SK-N-SH treated with all-trans-retinoic acid at 6 μM for 48 hours (cell line): ENCODE measurements around the gene KNDC1.

Source experiments
- ATAC-seq: fragments of 200-7000 bp; cut with Tn5 transposase; 3 replicates; pipeline ENCODE4 v1.9.1; 2020; ENCODE audit warnings: mild to moderate bottlenecking, moderate library complexity
- ARNTL ChIP-seq: fragments of 450-650 bp; formaldehyde crosslinking; IDR thresholded peaks from 2 replicates; pipeline ENCODE4 v1.5.0; 2020; ENCODE audit warnings: low read depth, mild to moderate bottlenecking, moderate library complexity, borderline replicate concordance
- BACH2 ChIP-seq: fragments of 250-450 bp; sonication (Bioruptor Pico); IDR thresholded peaks from 2 replicates; pipeline ENCODE4 v1.9.0; 2021; ENCODE audit warnings: mild to moderate bottlenecking, borderline replicate concordance
- CREB5 ChIP-seq: fragments of 250-450 bp; sonication (Bioruptor Pico); IDR thresholded peaks from 2 replicates; pipeline ENCODE4 v1.5.1; 2020; ENCODE audit warnings: low read depth, mild to moderate bottlenecking, moderate library complexity
- CSDC2 ChIP-seq: fragments of 250-450 bp; sonication (Bioruptor Pico); IDR thresholded peaks from 2 replicates; pipeline ENCODE4 v1.5.0; 2020; ENCODE audit warnings: mild to moderate bottlenecking, moderate library complexity
- ISL1 ChIP-seq: fragments of 250-450 bp; sonication (Bioruptor Pico); IDR thresholded peaks from 2 replicates; pipeline ENCODE4 v2.1.2; 2022; ENCODE audit warnings: mild to moderate bottlenecking, moderate library complexity
- OSR1 ChIP-seq: fragments of 250-450 bp; sonication (Bioruptor Pico); IDR thresholded peaks from 2 replicates; pipeline ENCODE4 v1.8.0; 2022; ENCODE audit warnings: moderate library complexity, mild to moderate bottlenecking, inconsistent platforms
- PATZ1 ChIP-seq: fragments of 250-450 bp; sonication (Bioruptor Pico); IDR thresholded peaks from 2 replicates; pipeline ENCODE4 v1.8.0; 2020; ENCODE audit warnings: mild to moderate bottlenecking, moderate library complexity, borderline replicate concordance
- POU6F1 ChIP-seq: fragments of 250-450 bp; sonication (Bioruptor Pico); IDR thresholded peaks from 2 replicates; pipeline ENCODE4 v1.8.0; 2021; ENCODE audit warnings: low read depth, mild to moderate bottlenecking, moderate library complexity, borderline replicate concordance
- PPARA ChIP-seq: fragments of 250-450 bp; sonication (Bioruptor Pico); IDR thresholded peaks from 2 replicates; pipeline ENCODE4 v1.5.0; 2020; ENCODE audit warnings: mild to moderate bottlenecking, borderline replicate concordance
- TOX ChIP-seq: fragments of 250-450 bp; sonication (Bioruptor Pico); IDR thresholded peaks from 2 replicates; pipeline ENCODE4 v1.8.0; 2021; ENCODE audit warnings: mild to moderate bottlenecking, moderate library complexity, borderline replicate concordance
- TSHZ2 ChIP-seq: fragments of 250-450 bp; sonication (Bioruptor Pico); IDR thresholded peaks from 2 replicates; pipeline ENCODE4 v1.5.0; 2020; ENCODE audit warnings: mild to moderate bottlenecking, moderate library complexity
- ZC3H10 ChIP-seq: fragments of 250-450 bp; sonication (Bioruptor Pico); IDR thresholded peaks from 2 replicates; pipeline ENCODE4 v1.5.1; 2021; ENCODE audit warnings: mild to moderate bottlenecking, moderate library complexity
- ZFP3 ChIP-seq: fragments of 250-450 bp; sonication (Bioruptor Pico); IDR thresholded peaks from 2 replicates; pipeline ENCODE4 v1.5.0; 2020; ENCODE audit warnings: mild to moderate bottlenecking, moderate library complexity
- ZNF565 ChIP-seq: fragments of 450-650 bp; formaldehyde crosslinking; conservative IDR thresholded peaks from 2 replicates; pipeline ENCODE4 v1.5.0; 2020; ENCODE audit warnings: low read depth, mild to moderate bottlenecking, moderate library complexity
- ZNF70 ChIP-seq: fragments of 450-650 bp; formaldehyde crosslinking; IDR thresholded peaks from 2 replicates; pipeline ENCODE4 v1.5.0; 2020; ENCODE audit warnings: mild to moderate bottlenecking, moderate library complexity
- ZNF8 ChIP-seq: fragments of 450-650 bp; formaldehyde crosslinking; IDR thresholded peaks from 2 replicates; pipeline ENCODE4 v1.5.0; 2020; ENCODE audit warnings: mild to moderate bottlenecking, moderate library complexity

KNDC1 gene

GRCh38 chr10:133258066-133258817, 98.2 kb downstream of the KNDC1 start:
- ATAC-seq: no peak
- TF ChIP-seq BACH2 (CRISPR knock-in tag) (no peak), ZNF8 (no peak), ZFP3 (CRISPR knock-in tag) (no peak), TOX (CRISPR knock-in tag) (no peak), ARNTL (CRISPR knock-in tag) (no peak), ZC3H10 (CRISPR knock-in tag) (no peak), ISL1 (CRISPR knock-in tag) (no peak), ZNF70 (CRISPR knock-in tag) (no peak), PPARA (CRISPR knock-in tag) (no peak), POU6F1 (CRISPR knock-in tag) (no peak), TSHZ2 (CRISPR knock-in tag) (no peak), CREB5 (CRISPR knock-in tag) (no peak), CSDC2 (CRISPR knock-in tag) (no peak), PATZ1 (CRISPR knock-in tag) (no peak)
- TF ChIP-seq, all 23 proteins: peak for 0

GRCh38 chr10:133258818-133259601, 99.0 kb downstream of the KNDC1 start:
- TF ChIP-seq ARNTL (CRISPR knock-in tag): no peak
- peak; percentile 60; the same call in 1 of the 2 replicates for TF ChIP-seq CSDC2 (CRISPR knock-in tag)
- 0 out of 2 replicates have a peak, but pooled peaks have one; percentile 31 for TF ChIP-seq TOX (CRISPR knock-in tag)
- ATAC-seq: peak; percentile 71

- no peak for TF ChIP-seq PPARA (CRISPR knock-in tag)
- TF ChIP-seq ZC3H10 (CRISPR knock-in tag): no peak
- TF ChIP-seq ZFP3 (CRISPR knock-in tag): no peak
- TF ChIP-seq BACH2 (CRISPR knock-in tag): no peak
- TF ChIP-seq CREB5 (CRISPR knock-in tag): no peak
- TF ChIP-seq POU6F1 (CRISPR knock-in tag): no peak
- TF ChIP-seq ZNF70 (CRISPR knock-in tag): no peak
- no peak for TF ChIP-seq TSHZ2 (CRISPR knock-in tag)
- no peak for TF ChIP-seq OSR1 (CRISPR knock-in tag)
- TF ChIP-seq ZNF8: no peak
- TF ChIP-seq PATZ1 (CRISPR knock-in tag): no peak
- TF ChIP-seq ZNF565 (CRISPR knock-in tag): no peak
- TF ChIP-seq TOX (CRISPR knock-in tag): no peak
- ATAC-seq: peak; percentile 3
Observed at GRCh38 chr10:133259602-133259989, 99.6 kb downstream of the KNDC1 start.
